H9 (cell line): ENCODE measurements around the gene SLC25A29. TPM values are rescaled to one million over a fixed set of nuclear protein-coding genes. Genes with fewer than 3 reads are reported as not detected.
A peak's percentile ranks its signal among the peaks of the same experiment; 100 is the strongest.

ENCODE experiments used
- DNase-seq: peaks from one replicate; pipeline ENCODE4 v3.0.0-alpha.2; 2017
- H2AFZ ChIP-seq: one replicate; pipeline ENCODE4 v1.6.1; 2013; ENCODE audit warnings: mild to moderate bottlenecking, low read length, control low read depth, moderate library complexity
- H2AK5ac ChIP-seq: 2 replicates; pipeline ENCODE4 v1.6.1; 2013; ENCODE audit warnings: low read length, control low read depth, mixed read lengths; ENCODE audit not compliant: insufficient read length
- H2BK120ac ChIP-seq: one replicate; pipeline ENCODE4 v1.6.1; 2013; ENCODE audit warnings: low read depth, mild to moderate bottlenecking, low read length, control low read depth, inconsistent platforms; ENCODE audit not compliant: poor library complexity, severe bottlenecking
- H2BK12ac ChIP-seq: 2 replicates; pipeline ENCODE4 v1.6.1; 2013; ENCODE audit warnings: low read length, control low read depth, mixed read lengths, low read depth; ENCODE audit not compliant: insufficient read length
- H2BK15ac ChIP-seq: 2 replicates; pipeline ENCODE4 v1.6.1; 2013; ENCODE audit warnings: low read depth, low read length, control low read depth
- H2BK20ac ChIP-seq: one replicate; pipeline ENCODE4 v1.6.1; 2013; ENCODE audit warnings: low read depth, mild to moderate bottlenecking, low read length, control low read depth, inconsistent platforms; ENCODE audit not compliant: poor library complexity, severe bottlenecking
- H2BK5ac ChIP-seq: 2 replicates; pipeline ENCODE4 v1.6.1; 2013; ENCODE audit warnings: low read length, control low read depth, mixed read lengths; ENCODE audit not compliant: insufficient read length
- H3K14ac ChIP-seq: 2 replicates; pipeline ENCODE4 v1.6.1; 2013; ENCODE audit warnings: low read length, control low read depth; ENCODE audit not compliant: insufficient read depth
- H3K18ac ChIP-seq: 2 replicates; pipeline ENCODE4 v1.6.1; 2013; ENCODE audit warnings: low read depth, mild to moderate bottlenecking, mixed read lengths, low read length, control low read depth; ENCODE audit not compliant: insufficient read length
- H3K23ac ChIP-seq: 2 replicates; pipeline ENCODE4 v1.6.1; 2013; ENCODE audit warnings: low read length, control low read depth, mixed read lengths, low read depth; ENCODE audit not compliant: insufficient read length
- H3K23me2 ChIP-seq: 2 replicates; pipeline ENCODE4 v1.6.1; 2013; ENCODE audit warnings: low read depth, mild to moderate bottlenecking, mixed read lengths, low read length, control low read depth; ENCODE audit not compliant: insufficient read length, poor library complexity, severe bottlenecking
- H3K27ac ChIP-seq: 2 replicates; pipeline ENCODE4 v1.5.1; 2013; ENCODE audit warnings: low read length, control low read depth, mixed read lengths, low read depth; ENCODE audit not compliant: insufficient read length
- H3K27me3 ChIP-seq: 2 replicates; pipeline ENCODE4 v1.6.1; 2013; ENCODE audit warnings: low read length, control low read depth, inconsistent platforms; ENCODE audit not compliant: insufficient read depth
- H3K4ac ChIP-seq: 2 replicates; pipeline ENCODE4 v1.6.1; 2013; ENCODE audit warnings: low read depth, mild to moderate bottlenecking, control low read depth, inconsistent platforms, low read length, moderate library complexity
- H3K4me1 ChIP-seq: 2 replicates; pipeline ENCODE4 v1.6.1; 2013; ENCODE audit warnings: low read length, control low read depth, inconsistent platforms; ENCODE audit not compliant: insufficient read depth
- H3K4me2 ChIP-seq: 2 replicates; pipeline ENCODE4 v1.6.1; 2013; ENCODE audit warnings: low read length, control low read depth, mixed read lengths; ENCODE audit not compliant: insufficient read length, insufficient read depth
- H3K56ac ChIP-seq: 2 replicates; pipeline ENCODE4 v1.6.1; 2013; ENCODE audit warnings: low read depth, mild to moderate bottlenecking, mixed read lengths, low read length, control low read depth; ENCODE audit not compliant: insufficient read length
- H3K79me1 ChIP-seq: 2 replicates; pipeline ENCODE4 v1.6.1; 2013; ENCODE audit warnings: low read depth, mild to moderate bottlenecking, moderate library complexity, low read length, control low read depth, inconsistent platforms; ENCODE audit not compliant: insufficient read depth, poor library complexity, severe bottlenecking
- H3K79me2 ChIP-seq: 2 replicates; pipeline ENCODE4 v1.6.1; 2013; ENCODE audit warnings: low read length, control low read depth, inconsistent platforms; ENCODE audit not compliant: insufficient read depth
- H3K9ac ChIP-seq: 2 replicates; pipeline ENCODE4 v1.6.1; 2013; ENCODE audit warnings: low read length, control low read depth, mixed read lengths; ENCODE audit not compliant: insufficient read length; ENCODE audit errors: extremely low read depth
- H3K9me3 ChIP-seq: one replicate; pipeline ENCODE4 v1.6.1; 2013; ENCODE audit warnings: low read depth, low read length, inconsistent platforms; ENCODE audit not compliant: control insufficient read depth
- H3T11ph ChIP-seq: one replicate; pipeline ENCODE4 v1.6.1; 2013; ENCODE audit warnings: mild to moderate bottlenecking, low read length, control low read depth, inconsistent platforms
- H4K20me1 ChIP-seq: one replicate; pipeline ENCODE4 v1.6.1; 2013; ENCODE audit not compliant: control insufficient read depth, insufficient read length, insufficient read depth
- H4K5ac ChIP-seq: 2 replicates; pipeline ENCODE4 v1.6.1; 2013; ENCODE audit warnings: low read depth, mild to moderate bottlenecking, mixed read lengths, low read length, control low read depth; ENCODE audit not compliant: insufficient read length
- H4K8ac ChIP-seq: replicated peaks from 2 replicates; pipeline ENCODE4 v1.6.1; 2013; ENCODE audit warnings: low read length, control low read depth, mixed read lengths, low read depth; ENCODE audit not compliant: insufficient read length
- H4K91ac ChIP-seq: 2 replicates; pipeline ENCODE4 v1.6.1; 2013; ENCODE audit warnings: low read depth, mild to moderate bottlenecking, moderate library complexity, mixed read lengths, low read length, control low read depth; ENCODE audit not compliant: insufficient read length
- H3K27ac Mint-ChIP-seq, 3 experiments: 2 replicates in 2 of 3; 3 replicates in 1 of 3; pipeline ENCODE4 v1.8.0; 2020 to 2021; ENCODE audit warnings: mixed read lengths in 3 of 3, mild to moderate bottlenecking in 1 of 3, moderate library complexity in 1 of 3
- H3K27me3 Mint-ChIP-seq: 2 replicates; pipeline ENCODE4 v1.8.0; 2021; ENCODE audit warnings: low read depth, mild to moderate bottlenecking, moderate library complexity, mixed read lengths
- H3K36me3 Mint-ChIP-seq, 3 experiments: 2 replicates in 2 of 3; 3 replicates in 1 of 3; pipeline ENCODE4 v1.8.0; 2020 to 2021; ENCODE audit warnings: low read depth in 3 of 3, mixed read lengths in 3 of 3; ENCODE audit not compliant: insufficient read depth in 1 of 3
- H3K4me1 Mint-ChIP-seq, 2 experiments: 2 replicates each; pipeline ENCODE4 v1.8.0; 2020; ENCODE audit warnings: mixed read lengths in 2 of 2
- H3K4me3 Mint-ChIP-seq, 2 experiments: 2 replicates in 1 of 2; 3 replicates in 1 of 2; pipeline ENCODE4 v1.8.0; 2020 to 2021; ENCODE audit warnings: mild to moderate bottlenecking in 2 of 2, mixed read lengths in 2 of 2, moderate library complexity in 1 of 2
- H3K9me3 Mint-ChIP-seq, 2 experiments: 2 replicates in 1 of 2; 3 replicates in 1 of 2; pipeline ENCODE4 v1.8.0; 2020; ENCODE audit warnings: mild to moderate bottlenecking in 2 of 2, mixed read lengths in 2 of 2, moderate library complexity in 1 of 2
- CTCF ChIP-seq: fragments of 200-600 bp; sonication (generic); conservative IDR thresholded peaks from 3 replicates; pipeline ENCODE4 v1.8.0; 2021; ENCODE audit warnings: antibody characterized with exemption, mild to moderate bottlenecking
- WGBS: extraction: QIAGEN DNeasy Blood & Tissue Kit; methylation state at CpG from one replicate; pipeline ENCODE4 v1.1.7; 2013; ENCODE audit warnings: missing lambda C conversion rate, low lambda C conversion rate, mixed read lengths; ENCODE audit not compliant: insufficient read length; ENCODE audit errors: extremely low coverage; 5-methylcytosine and 5-hydroxymethylcytosine counted together
- total RNA-seq: library from RNA; stranded (reverse); gene quantifications from 2 replicates; pipeline ENCODE4 v1.2.1, GENCODE V29; 2021

SLC25A29 gene
- total RNA-seq, 1 experiment from 2014 or later = 175 TPM

- Histone ChIP-seq H3T11ph (no peak overlapping the region), H4K91ac (no peak overlapping the region), H3K18ac (no peak overlapping the region), H2BK12ac (no peak overlapping the region), H3K23me2 (no peaks in the 10 kb centered on the region), H3K79me2 (peaks cover 5% of the 10 kb centered on the region; the same call in 1 of the 2 replicates), H3K56ac (no peak overlapping the region), H4K20me1 (no peaks in the 10 kb centered on the region), H3K27me3 (no peaks in the 10 kb centered on the region), H3K14ac (no peak overlapping the region), H2BK15ac (no peak overlapping the region), H2BK5ac (no peak overlapping the region), H2BK20ac (no peak overlapping the region), H4K8ac (no peak overlapping the region), H3K79me1 (peaks cover 5% of the 10 kb centered on the region), H3K23ac (no peak overlapping the region), H2BK120ac (no peak overlapping the region), H3K9ac (no peak overlapping the region), H4K5ac (no peak overlapping the region), H2AFZ (no peak overlapping the region), H3K4me2 (no peak overlapping the region), H3K4ac (no peak overlapping the region), H3K4me1 (no peaks in the 10 kb centered on the region), H2AK5ac (no peak overlapping the region), H3K27ac (no peak overlapping the region), H3K9me3 (no peaks in the 10 kb centered on the region)
- Mint-ChIP-seq H3K4me1 (peaks cover 7 to 9% of the 10 kb centered on the region in 2 experiments), H3K27me3 (no peaks in the 10 kb centered on the region), H3K27ac (peak overlapping the region in 2 of 3 experiments; percentile 49 to 57; a peak in 3 of 7 replicates), H3K36me3 (peaks cover 33 to 63% (median 56%) of the 10 kb centered on the region in 3 experiments), H3K9me3 (no peaks in the 10 kb centered on the region; a peak in 1 of 5 replicates), H3K4me3 (no peak overlapping the region; a peak in 1 of 5 replicates)
- no peak for DNase-seq
- TF ChIP-seq CTCF = no peak
- no CpG with 5 or more reads among the region's 14 CpGs for WGBS
Measured at GRCh38 chr14:100298551-100299237, 7.5 kb downstream of the SLC25A29 start.
